SU-DHL-6 (cell line): Measurements from ENCODE around the gene C5orf22.
"Not testable (repeated sequence)": the region's sequence is repeated elsewhere in the genome, so short reads cannot be mapped to it uniquely, and the experiment has no call there.

ENCODE experiments used
- H2AFZ ChIP-seq: fragments of 200-600 bp; sonication (generic); 2 replicates; pipeline ENCODE4 v1.6.1; 2014; ENCODE audit warnings: low read depth, mild to moderate bottlenecking, moderate library complexity, mixed read lengths, antibody characterized with exemption, low read length; ENCODE audit not compliant: severe bottlenecking
- H3F3A ChIP-seq: fragments of 200-600 bp; shearing (Covaris generic); 2 replicates; pipeline ENCODE4 v1.6.0; 2016; ENCODE audit warnings: antibody characterized with exemption, mild to moderate bottlenecking; ENCODE audit not compliant: insufficient read depth
- H3K27ac ChIP-seq: fragments of 200-600 bp; sonication (generic); 2 replicates; pipeline ENCODE4 v1.5.1; 2016; ENCODE audit warnings: low read depth, mild to moderate bottlenecking, low read length, moderate library complexity, mixed read lengths
- H3K27me3 ChIP-seq: fragments of 200-600 bp; sonication (generic), shearing (Covaris generic); 2 replicates; pipeline ENCODE4 v1.6.0; 2014; ENCODE audit warnings: mild to moderate bottlenecking, low read length
- H3K36me3 ChIP-seq: fragments of 200-600 bp; sonication (generic); 2 replicates; pipeline ENCODE4 v1.6.1; 2014; ENCODE audit warnings: mild to moderate bottlenecking, low read length, mixed read lengths
- H3K4me2 ChIP-seq: fragments of 300-600, 200-600 bp; shearing (Covaris generic), sonication (generic); 2 replicates; pipeline ENCODE4 v1.6.0; 2014; ENCODE audit warnings: low read length, low read depth, mild to moderate bottlenecking; ENCODE audit not compliant: poor library complexity, severe bottlenecking
- H3K4me3 ChIP-seq: fragments of 200-600 bp; sonication (generic); 2 replicates; pipeline ENCODE4 v1.5.1; 2014; ENCODE audit warnings: antibody characterized with exemption, low read length, mild to moderate bottlenecking, mixed read lengths; ENCODE audit not compliant: insufficient read depth, poor library complexity, severe bottlenecking
- H3K79me2 ChIP-seq: fragments of 200-600 bp; sonication (generic); 2 replicates; pipeline ENCODE4 v1.6.1; 2014; ENCODE audit warnings: mild to moderate bottlenecking, low read length, moderate library complexity; ENCODE audit not compliant: insufficient read depth
- H3K9ac ChIP-seq: fragments of 200-600 bp; sonication (generic); 2 replicates; pipeline ENCODE4 v1.7.0; 2014; ENCODE audit warnings: mild to moderate bottlenecking, low read length
- H3K9me2 ChIP-seq: fragments of 200-600 bp; sonication (generic); replicated peaks from 2 replicates; pipeline ENCODE4 v1.6.1; 2014; ENCODE audit warnings: low read length; ENCODE audit not compliant: insufficient read depth
- H3K9me3 ChIP-seq: fragments of 200-600 bp; sonication (generic); 2 replicates; pipeline ENCODE4 v1.6.1; 2014; ENCODE audit warnings: low read length, mixed read lengths; ENCODE audit not compliant: insufficient read depth
- H4K20me1 ChIP-seq: fragments of 200-600 bp; sonication (generic); 2 replicates; pipeline ENCODE4 v1.6.1; 2014; ENCODE audit warnings: low read depth, mild to moderate bottlenecking, antibody characterized with exemption, low read length, moderate library complexity, mixed read lengths
- EZH2phosphoT487 ChIP-seq: fragments of 200-600 bp; sonication (generic), shearing (Covaris generic); conservative IDR thresholded peaks from 2 replicates; pipeline ENCODE4 v1.6.1; 2018; ENCODE audit warnings: mild to moderate bottlenecking, antibody characterized with exemption, low read length, moderate library complexity, mixed read lengths
- TF ChIP-seq, protein P1 (sequence below): fragments of 200-600 bp; sonication (generic); IDR thresholded peaks from one replicate; pipeline ENCODE4 v1.5.1; 2017; ENCODE audit warnings: antibody characterized with exemption, mild to moderate bottlenecking, low read length, moderate library complexity; ENCODE audit not compliant: insufficient read depth, poor library complexity, severe bottlenecking

C5orf22 gene

GRCh38 chr5:31536873-31537272 is 4.8 kb downstream of the C5orf22 start:
- Histone ChIP-seq H3K36me3 (peaks cover 46% of the 10 kb centered on the region), H3K9me2 (no peaks in the 10 kb centered on the region)

DNA sequence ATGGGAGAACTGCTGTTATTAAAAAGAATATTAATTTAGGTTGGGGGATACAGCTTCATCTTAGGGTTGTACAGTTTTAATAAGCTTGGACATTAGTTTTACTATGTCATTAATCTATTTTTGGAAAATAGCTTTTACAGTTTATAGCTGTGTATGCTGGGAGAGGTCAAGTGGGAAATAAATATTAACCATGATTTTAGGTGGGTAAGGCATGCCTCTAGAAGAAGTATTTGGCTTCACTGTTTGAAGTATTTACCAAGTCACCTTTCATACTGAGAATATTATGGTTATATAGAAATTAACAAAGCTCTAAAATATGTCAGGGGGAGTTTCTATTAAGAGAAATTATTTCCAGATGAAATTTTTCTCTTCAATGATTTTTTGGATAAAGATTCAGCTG is 5.2 kb downstream of the C5orf22 start:
- Histone ChIP-seq H3K27me3 (no peaks in the 10 kb centered on the region), H2AFZ (no peak overlapping the region), H3K27ac (no peak overlapping the region), H3K4me2 (no peak overlapping the region), H3K4me3 (no peak overlapping the region), H3K36me3 (peaks cover 48% of the 10 kb centered on the region), H3K9me2 (no peaks in the 10 kb centered on the region), H3K9ac (no peak overlapping the region), H3F3A (no peaks in the 10 kb centered on the region), H3K79me2 (peaks cover 19% of the 10 kb centered on the region), H4K20me1 (no peaks in the 10 kb centered on the region), H3K9me3 (no peaks in the 10 kb centered on the region)
- TF ChIP-seq, protein P1, sequence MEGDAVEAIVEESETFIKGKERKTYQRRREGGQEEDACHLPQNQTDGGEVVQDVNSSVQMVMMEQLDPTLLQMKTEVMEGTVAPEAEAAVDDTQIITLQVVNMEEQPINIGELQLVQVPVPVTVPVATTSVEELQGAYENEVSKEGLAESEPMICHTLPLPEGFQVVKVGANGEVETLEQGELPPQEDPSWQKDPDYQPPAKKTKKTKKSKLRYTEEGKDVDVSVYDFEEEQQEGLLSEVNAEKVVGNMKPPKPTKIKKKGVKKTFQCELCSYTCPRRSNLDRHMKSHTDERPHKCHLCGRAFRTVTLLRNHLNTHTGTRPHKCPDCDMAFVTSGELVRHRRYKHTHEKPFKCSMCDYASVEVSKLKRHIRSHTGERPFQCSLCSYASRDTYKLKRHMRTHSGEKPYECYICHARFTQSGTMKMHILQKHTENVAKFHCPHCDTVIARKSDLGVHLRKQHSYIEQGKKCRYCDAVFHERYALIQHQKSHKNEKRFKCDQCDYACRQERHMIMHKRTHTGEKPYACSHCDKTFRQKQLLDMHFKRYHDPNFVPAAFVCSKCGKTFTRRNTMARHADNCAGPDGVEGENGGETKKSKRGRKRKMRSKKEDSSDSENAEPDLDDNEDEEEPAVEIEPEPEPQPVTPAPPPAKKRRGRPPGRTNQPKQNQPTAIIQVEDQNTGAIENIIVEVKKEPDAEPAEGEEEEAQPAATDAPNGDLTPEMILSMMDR = no peak
- TF ChIP-seq EZH2phosphoT487 = no peak

More at GRCh38 chr5:31536873-31537272, 4.8 kb downstream of the C5orf22 start:
- Histone ChIP-seq H3K27me3 (no peaks in the 10 kb centered on the region), H4K20me1 (no peaks in the 10 kb centered on the region), H3K4me2 (no peak overlapping the region), H2AFZ (no peak overlapping the region), H3K79me2 (peaks cover 20% of the 10 kb centered on the region), H3K9me3 (no peaks in the 10 kb centered on the region), H3K9ac (no peak overlapping the region), H3K4me3 (no peak overlapping the region), H3F3A (no peaks in the 10 kb centered on the region), H3K27ac (no peak overlapping the region)
- TF ChIP-seq EZH2phosphoT487 = no peak
- TF ChIP-seq, protein P1 = no peak

DNA sequence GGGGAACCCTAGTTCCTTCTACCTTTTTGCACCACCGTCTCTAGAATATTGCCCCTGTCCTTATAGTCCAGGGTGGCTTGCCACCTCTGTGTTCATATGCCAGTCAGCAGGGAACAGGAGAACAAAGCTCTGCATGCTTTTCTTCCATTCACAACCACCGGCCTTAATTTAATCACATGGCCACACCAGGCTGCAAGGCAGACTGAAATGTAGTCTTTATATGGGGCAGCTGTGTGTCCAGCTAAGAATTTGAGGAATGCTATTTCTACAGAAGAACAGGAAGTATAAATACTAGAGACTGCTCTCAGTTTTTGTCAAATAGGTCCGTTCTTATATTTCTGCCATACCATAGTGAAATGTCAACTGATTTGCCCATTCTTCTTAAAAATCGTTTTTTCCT is 5.8 kb downstream of the C5orf22 start:
- Histone ChIP-seq H3K36me3 (peaks cover 53% of the 10 kb centered on the region), H3K79me2 (peaks cover 14% of the 10 kb centered on the region), H3K27ac (no peak overlapping the region), H3K4me2 (no peak overlapping the region), H3K9me2 (no peaks in the 10 kb centered on the region), H3K27me3 (no peaks in the 10 kb centered on the region), H3K9ac (no peak overlapping the region), H3F3A (no peaks in the 10 kb centered on the region), H3K4me3 (no peak overlapping the region), H2AFZ (no peak overlapping the region), H3K9me3 (no peaks in the 10 kb centered on the region), H4K20me1 (no peaks in the 10 kb centered on the region)
- TF ChIP-seq, protein P1 = no peak
- TF ChIP-seq EZH2phosphoT487 = no peak

GRCh38 chr5:31549114-31549513 is 17.0 kb downstream of the C5orf22 start:
- H3K36me3 ChIP-seq = peaks cover 23% of the 10 kb centered on the region
- H3K9ac ChIP-seq, H3K4me2 ChIP-seq, H3K9me2 ChIP-seq, H3K27ac ChIP-seq, H3K79me2 ChIP-seq, H3K27me3 ChIP-seq, H3K9me3 ChIP-seq, H2AFZ ChIP-seq, H4K20me1 ChIP-seq, H3F3A ChIP-seq, H3K4me3 ChIP-seq: not testable (repeated sequence)
